NB4 (cell line): ENCODE results near the gene KIF6.

Source experiments
- CTCF ChIP-seq: IDR thresholded peaks from one replicate; pipeline ENCODE4 v1.5.1; 2012; ENCODE audit warnings: low read depth, low read length
- MYC ChIP-seq: IDR thresholded peaks from 2 replicates; pipeline ENCODE4 v1.6.1; 2011; ENCODE audit warnings: low read depth, low read length
- POLR2A ChIP-seq: IDR thresholded peaks from 2 replicates; pipeline ENCODE4 v1.6.1; 2011; ENCODE audit warnings: mild to moderate bottlenecking; ENCODE audit not compliant: insufficient read length; ENCODE audit errors: extremely low read depth
- TF ChIP-seq, protein P1 (sequence below): IDR thresholded peaks from 2 replicates; pipeline ENCODE4 v1.6.1; 2011; ENCODE audit warnings: low read depth, low read length

DNA sequence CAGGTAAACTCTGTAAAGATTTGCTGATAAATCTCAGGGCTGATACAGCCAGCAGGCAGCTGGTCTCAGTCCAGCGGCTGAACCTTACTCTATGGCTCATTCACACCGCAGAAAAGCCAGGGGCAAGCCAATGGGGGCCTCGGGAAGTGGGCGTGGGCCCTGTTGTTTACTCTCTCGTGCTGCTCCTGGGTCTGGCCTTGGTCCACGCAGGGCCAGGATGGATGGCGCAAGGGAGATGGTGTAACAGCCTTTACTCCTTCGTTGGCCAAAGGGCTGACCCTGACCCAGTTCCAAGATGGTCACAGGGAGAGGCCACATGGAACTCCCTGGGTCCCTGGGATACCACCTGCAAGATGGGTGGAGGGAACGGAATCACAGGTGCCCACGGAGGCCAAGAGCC lies 427.1 kb downstream of the KIF6 start:
- TF ChIP-seq POLR2A (no peak), CTCF (no peak), MYC (no peak)
- TF ChIP-seq, protein P1, sequence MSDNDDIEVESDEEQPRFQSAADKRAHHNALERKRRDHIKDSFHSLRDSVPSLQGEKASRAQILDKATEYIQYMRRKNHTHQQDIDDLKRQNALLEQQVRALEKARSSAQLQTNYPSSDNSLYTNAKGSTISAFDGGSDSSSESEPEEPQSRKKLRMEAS = no peak
